ENCODE results near the gene CKAP4.
"Not testable (repeated sequence)": the region's sequence is repeated elsewhere in the genome, so short reads cannot be mapped to it uniquely, and the experiment has no call there.

The CKAP4 gene, protein sequence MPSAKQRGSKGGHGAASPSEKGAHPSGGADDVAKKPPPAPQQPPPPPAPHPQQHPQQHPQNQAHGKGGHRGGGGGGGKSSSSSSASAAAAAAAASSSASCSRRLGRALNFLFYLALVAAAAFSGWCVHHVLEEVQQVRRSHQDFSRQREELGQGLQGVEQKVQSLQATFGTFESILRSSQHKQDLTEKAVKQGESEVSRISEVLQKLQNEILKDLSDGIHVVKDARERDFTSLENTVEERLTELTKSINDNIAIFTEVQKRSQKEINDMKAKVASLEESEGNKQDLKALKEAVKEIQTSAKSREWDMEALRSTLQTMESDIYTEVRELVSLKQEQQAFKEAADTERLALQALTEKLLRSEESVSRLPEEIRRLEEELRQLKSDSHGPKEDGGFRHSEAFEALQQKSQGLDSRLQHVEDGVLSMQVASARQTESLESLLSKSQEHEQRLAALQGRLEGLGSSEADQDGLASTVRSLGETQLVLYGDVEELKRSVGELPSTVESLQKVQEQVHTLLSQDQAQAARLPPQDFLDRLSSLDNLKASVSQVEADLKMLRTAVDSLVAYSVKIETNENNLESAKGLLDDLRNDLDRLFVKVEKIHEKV

DNA sequence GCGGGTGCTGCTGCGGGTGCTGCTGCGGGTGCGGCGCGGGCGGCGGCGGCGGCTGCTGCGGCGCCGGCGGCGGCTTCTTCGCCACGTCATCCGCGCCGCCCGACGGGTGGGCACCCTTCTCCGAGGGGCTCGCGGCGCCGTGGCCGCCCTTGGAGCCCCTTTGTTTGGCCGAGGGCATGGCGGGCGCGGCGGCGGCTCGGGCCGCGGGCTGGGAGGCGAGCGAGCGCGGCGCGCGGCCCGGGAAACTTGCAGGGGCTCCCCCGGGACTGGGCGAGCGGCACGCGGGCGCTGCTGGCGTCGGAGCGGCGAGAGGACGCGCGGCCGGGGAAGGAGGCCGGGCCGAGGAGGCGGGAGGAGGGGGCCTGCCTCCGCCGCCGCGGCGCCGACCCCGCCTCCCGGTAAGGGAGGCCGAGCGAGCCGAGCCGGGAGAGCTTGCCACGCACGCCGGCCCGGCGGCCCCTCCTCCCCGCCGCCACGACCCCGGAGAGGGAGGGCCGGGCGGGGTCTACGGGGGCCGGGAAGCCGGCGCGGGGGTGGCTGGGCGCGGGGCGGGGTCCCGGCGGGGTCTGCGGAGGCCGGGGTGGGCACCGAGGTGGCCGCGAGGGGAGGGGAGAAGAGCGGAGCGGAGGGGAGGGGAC lies at the start of gene CKAP4:
TSS of gene CKAP4 (minus strand) at position 347 of the 638 bp plus-strand sequence. CDS start at position 178, 169 bp downstream.
- peak within 1 kb of the TSS; percentile 9 for H3K27ac Mint-ChIP-seq
- H3K9me3 Mint-ChIP-seq, result no peaks in the 10 kb centered on the region
- H3K27me3 Mint-ChIP-seq (ENCODE audit: low read depth), result peaks cover 18% of the 10 kb centered on the region
- peaks cover 4% of the 10 kb centered on the region for H3K4me1 Mint-ChIP-seq (ENCODE audit: low read depth)
- H3K36me3 Mint-ChIP-seq (ENCODE audit: low read depth), result no peaks in the 10 kb centered on the region
- peak within 1 kb of the TSS; percentile 64 for H3K4me3 Mint-ChIP-seq

DNA sequence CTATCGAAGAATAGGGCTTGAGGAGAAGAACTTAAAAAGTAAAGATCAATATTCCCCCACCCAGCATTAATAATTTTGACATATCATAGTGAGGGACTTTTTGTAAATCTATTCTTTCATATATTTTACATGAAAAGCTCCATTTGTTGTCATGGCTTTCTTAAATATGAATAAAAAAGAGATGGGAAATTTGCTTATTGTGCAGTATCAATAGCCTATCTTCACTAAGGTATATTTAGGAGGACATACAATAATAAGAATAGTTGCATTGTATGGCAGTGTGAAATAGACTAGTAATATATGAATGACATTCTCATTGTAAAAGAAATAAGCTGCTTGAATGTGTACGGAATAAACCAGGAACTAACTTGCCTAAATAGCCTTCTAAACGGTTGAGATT lies 49.3 kb upstream of the CKAP4 start:
- no peak overlapping the region for H3K27ac Mint-ChIP-seq
- no peak overlapping the region for H3K4me3 Mint-ChIP-seq
- peaks cover 17% of the 10 kb centered on the region for H3K4me1 Mint-ChIP-seq (ENCODE audit: low read depth)
- H3K9me3 Mint-ChIP-seq, result no peaks in the 10 kb centered on the region
- no peaks in the 10 kb centered on the region for H3K27me3 Mint-ChIP-seq (ENCODE audit: low read depth)
- no peaks in the 10 kb centered on the region for H3K36me3 Mint-ChIP-seq (ENCODE audit: low read depth)

DNA sequence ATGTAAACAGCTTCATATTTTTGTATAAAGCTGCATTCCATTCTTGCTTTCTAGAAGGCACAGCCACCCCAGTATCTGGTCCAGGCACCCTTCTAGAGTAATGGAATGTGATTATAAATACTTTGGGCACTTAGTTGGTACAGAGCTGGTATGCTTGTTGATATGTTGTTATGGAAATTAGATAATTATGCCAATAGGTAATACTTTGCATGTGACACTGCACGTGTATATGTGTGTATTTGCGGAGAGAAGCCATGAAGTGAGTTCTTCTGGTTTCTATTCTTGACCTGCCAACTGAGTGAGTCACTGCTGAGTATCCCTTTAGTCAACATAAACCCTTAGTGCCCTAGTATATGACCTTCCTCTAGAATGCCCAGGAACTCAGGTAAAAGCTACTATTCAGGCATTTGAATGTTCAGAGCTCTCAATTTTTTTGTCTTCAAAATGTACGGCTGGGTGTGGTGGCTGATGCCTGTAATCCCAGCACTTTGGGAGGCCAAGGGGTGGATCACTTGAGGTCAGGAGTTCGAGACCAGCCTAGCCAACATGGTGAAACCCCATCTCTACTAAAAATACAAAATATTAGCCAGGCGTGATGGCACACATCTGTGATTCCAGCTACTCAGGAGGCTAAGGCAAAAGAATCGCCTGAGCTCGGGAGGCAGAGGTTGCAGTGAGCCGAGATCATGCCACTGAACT lies 48.5 kb upstream of the CKAP4 start:
- Mint-ChIP-seq H3K36me3 (ENCODE audit: low read depth) (no peaks in the 10 kb centered on the region), H3K4me1 (ENCODE audit: low read depth) (peaks cover 11% of the 10 kb centered on the region), H3K27me3 (ENCODE audit: low read depth) (no peaks in the 10 kb centered on the region), H3K4me3 (no peak overlapping the region), H3K9me3 (no peaks in the 10 kb centered on the region), H3K27ac (no peak overlapping the region)

DNA sequence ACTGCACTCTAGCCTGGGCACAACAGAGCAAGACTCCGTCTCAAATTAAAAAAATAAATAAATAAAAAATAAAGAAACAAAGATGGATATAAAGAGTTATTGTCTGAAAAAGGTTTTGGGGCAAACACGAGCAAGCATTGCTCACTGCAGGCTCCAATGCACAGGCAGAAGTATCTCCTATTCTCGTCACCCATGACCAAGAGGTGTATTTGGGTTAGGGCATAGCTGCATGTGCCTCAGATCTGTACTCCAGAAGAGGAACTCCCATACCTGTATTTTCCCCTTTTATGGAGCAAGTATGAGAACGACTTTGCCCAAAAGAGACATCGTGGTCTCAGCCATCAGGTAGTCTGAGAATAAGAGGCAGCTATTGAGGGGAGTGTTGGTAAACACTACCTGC lies 44.5 kb upstream of the CKAP4 start:
- Mint-ChIP-seq H3K27ac (no peak overlapping the region), H3K9me3 (no peaks in the 10 kb centered on the region), H3K36me3 (ENCODE audit: low read depth) (no peaks in the 10 kb centered on the region), H3K4me3 (no peak overlapping the region), H3K4me1 (ENCODE audit: low read depth) (peaks cover 2% of the 10 kb centered on the region), H3K27me3 (ENCODE audit: low read depth) (no peaks in the 10 kb centered on the region)

DNA sequence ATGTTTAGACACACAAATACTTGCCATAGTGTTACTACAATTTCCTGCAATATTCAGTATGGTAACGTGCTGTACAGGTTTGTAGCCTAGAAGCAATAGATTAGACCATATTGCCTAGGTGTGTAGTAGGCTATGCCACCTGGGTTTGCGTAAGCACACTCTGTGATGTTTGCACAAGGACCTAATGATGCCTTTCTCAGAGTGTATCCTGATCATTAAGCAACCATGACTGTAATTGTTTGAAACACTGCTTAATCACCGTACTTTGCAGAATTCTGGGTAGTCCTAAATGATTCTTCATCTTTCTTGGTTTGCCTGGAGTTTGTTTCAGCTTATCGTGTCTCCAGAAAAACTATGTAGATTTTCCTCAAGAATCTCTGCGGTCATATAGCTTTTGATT lies 43.5 kb upstream of the CKAP4 start:
- no peak overlapping the region for H3K4me3 Mint-ChIP-seq
- no peaks in the 10 kb centered on the region for H3K27me3 Mint-ChIP-seq (ENCODE audit: low read depth)
- H3K9me3 Mint-ChIP-seq, result no peaks in the 10 kb centered on the region

DNA sequence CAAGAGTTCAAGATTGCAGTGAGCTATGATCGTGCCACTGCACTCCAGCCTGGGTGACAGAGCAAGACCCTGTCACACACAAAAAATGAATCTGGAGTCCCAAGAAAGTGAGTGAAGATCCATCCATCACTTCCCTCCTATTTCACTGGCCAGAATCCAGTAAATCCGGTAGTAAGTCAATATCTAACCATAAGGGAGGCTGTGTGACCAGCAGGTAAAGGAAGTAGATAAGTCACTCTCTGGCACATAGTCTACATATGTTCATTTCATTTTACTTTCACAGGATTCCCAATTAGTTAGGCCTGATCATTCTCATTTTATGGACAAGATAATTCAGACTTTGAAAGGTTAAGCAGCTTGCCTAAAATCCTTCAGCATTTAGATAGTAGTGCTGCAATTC lies 42.8 kb upstream of the CKAP4 start:
- H3K27me3 Mint-ChIP-seq (ENCODE audit: low read depth), result no peaks in the 10 kb centered on the region
- no peak overlapping the region for H3K27ac Mint-ChIP-seq
- H3K4me1 Mint-ChIP-seq (ENCODE audit: low read depth), result peaks cover 2% of the 10 kb centered on the region
- no peak overlapping the region for H3K4me3 Mint-ChIP-seq
- H3K9me3 Mint-ChIP-seq, result no peaks in the 10 kb centered on the region
- no peaks in the 10 kb centered on the region for H3K36me3 Mint-ChIP-seq (ENCODE audit: low read depth)

More for the DNA sequence above, 43.5 kb upstream of the CKAP4 start:
- Mint-ChIP-seq H3K27ac (no peak overlapping the region), H3K36me3 (ENCODE audit: low read depth) (no peaks in the 10 kb centered on the region), H3K4me1 (ENCODE audit: low read depth) (peaks cover 2% of the 10 kb centered on the region)

DNA sequence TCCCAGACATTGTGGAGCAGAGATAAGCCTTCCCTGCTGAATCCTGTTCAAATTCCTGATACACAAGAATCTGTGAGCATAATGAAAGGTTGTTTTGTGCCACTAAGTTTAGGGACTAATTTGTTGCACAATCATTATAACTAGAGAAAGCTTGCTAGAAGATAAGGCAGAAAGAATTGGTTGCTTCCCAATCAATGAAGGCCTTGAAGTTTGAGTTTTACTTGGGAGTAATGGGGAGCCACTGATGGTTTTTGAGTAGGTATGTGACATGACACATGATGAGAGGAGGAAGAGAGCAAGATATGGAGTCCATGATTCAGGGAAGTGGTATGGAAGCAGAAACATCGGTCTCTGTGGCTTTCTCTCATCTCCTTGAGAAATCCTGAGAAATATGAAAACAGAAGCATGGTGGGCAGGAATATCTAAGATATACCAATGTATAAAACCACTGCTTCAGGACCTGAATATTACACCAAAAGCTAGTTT lies 41.4 kb upstream of the CKAP4 start:
- no peak overlapping the region for H3K4me3 Mint-ChIP-seq
- no peak overlapping the region for H3K27ac Mint-ChIP-seq
- peaks cover 8% of the 10 kb centered on the region for H3K4me1 Mint-ChIP-seq (ENCODE audit: low read depth)
- H3K9me3 Mint-ChIP-seq, result no peaks in the 10 kb centered on the region
- H3K36me3 Mint-ChIP-seq (ENCODE audit: low read depth), result no peaks in the 10 kb centered on the region
- H3K27me3 Mint-ChIP-seq (ENCODE audit: low read depth), result peaks cover 11% of the 10 kb centered on the region

DNA sequence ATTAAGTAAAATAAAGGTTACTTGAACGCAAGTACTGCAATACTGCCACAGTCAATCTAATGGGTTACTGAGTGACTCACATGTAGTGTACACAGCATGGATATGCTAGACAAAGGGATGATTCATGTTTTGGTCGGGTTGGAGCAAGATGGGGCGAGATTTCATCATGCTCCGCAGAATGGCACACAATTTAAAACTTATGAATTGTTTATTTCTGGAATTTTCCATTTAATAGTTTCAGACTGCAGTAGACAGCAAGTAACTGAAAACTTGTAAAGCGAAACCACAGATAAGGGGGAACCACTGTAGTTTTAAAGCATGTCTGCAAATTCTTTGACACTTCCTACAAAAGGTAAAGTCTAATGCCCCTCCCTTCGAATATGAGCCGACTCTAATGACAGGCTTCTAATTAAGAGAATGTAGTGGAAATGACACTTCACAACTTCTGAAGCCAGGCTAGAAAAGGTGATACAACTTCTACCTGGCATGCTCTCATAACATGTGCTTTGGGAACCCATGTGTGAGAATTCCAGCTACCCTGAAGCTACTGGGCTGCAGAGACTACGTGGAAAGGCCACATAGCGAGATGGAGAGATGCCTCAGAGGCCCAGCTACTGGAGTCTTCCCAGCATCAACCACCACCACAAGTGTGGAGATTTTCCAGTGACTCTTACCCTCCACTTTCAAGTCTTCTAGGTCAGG lies 40.8 kb upstream of the CKAP4 start:
- Mint-ChIP-seq H3K4me3 (no peak overlapping the region), H3K9me3 (no peaks in the 10 kb centered on the region), H3K27me3 (ENCODE audit: low read depth) (peaks cover 15% of the 10 kb centered on the region), H3K4me1 (ENCODE audit: low read depth) (peaks cover 8% of the 10 kb centered on the region), H3K27ac (no peak overlapping the region), H3K36me3 (ENCODE audit: low read depth) (no peaks in the 10 kb centered on the region)

DNA sequence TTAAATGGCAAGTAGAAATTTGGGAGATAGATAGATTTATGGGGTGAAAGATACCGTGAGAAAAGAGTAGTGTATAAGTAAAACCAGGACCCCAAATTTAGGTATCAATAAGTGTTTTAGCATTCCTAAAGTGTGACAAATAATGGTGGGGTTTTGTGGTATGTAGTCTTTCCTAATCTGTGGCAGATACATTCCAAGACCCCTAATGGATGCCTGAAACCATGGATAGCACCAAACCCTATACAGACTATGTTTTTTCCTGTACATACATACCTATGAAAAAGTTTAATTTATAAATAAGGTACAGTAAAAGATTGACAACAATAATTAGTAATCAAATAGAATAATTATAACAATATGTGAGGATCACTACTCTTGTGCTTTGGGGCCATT lies 40.3 kb upstream of the CKAP4 start:
- Mint-ChIP-seq H3K9me3 (no peaks in the 10 kb centered on the region), H3K36me3 (ENCODE audit: low read depth) (no peaks in the 10 kb centered on the region), H3K4me1 (ENCODE audit: low read depth) (peaks cover 8% of the 10 kb centered on the region), H3K27me3 (ENCODE audit: low read depth) (peaks cover 16% of the 10 kb centered on the region), H3K4me3 (no peak overlapping the region), H3K27ac (no peak overlapping the region)

DNA sequence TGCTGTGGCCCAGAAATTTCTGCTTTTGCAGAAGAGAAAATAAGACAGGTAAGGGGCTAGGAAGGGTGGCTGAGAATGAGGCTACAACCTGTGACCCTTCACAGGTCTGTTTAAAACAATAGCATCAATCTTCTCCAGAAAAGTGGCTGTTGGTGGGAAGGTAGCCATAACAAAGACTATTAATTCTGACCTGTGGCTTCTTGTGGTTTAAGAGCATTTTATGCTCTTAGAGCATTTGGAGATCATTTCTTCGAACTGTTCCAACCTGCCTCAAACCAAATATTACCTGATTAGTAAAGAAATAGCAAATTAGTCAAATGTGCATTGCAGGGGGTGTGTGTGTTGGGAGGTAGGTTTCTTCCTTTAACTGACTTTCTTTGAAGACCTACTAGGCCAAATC lies 39.5 kb upstream of the CKAP4 start:
- peaks cover 20% of the 10 kb centered on the region for H3K27me3 Mint-ChIP-seq (ENCODE audit: low read depth)
- peaks cover 8% of the 10 kb centered on the region for H3K4me1 Mint-ChIP-seq (ENCODE audit: low read depth)
- peaks cover under 1% of the 10 kb centered on the region for H3K36me3 Mint-ChIP-seq (ENCODE audit: low read depth)
- H3K9me3 Mint-ChIP-seq, result peaks cover 1% of the 10 kb centered on the region
- no peak overlapping the region for H3K27ac Mint-ChIP-seq
- no peak overlapping the region for H3K4me3 Mint-ChIP-seq

DNA sequence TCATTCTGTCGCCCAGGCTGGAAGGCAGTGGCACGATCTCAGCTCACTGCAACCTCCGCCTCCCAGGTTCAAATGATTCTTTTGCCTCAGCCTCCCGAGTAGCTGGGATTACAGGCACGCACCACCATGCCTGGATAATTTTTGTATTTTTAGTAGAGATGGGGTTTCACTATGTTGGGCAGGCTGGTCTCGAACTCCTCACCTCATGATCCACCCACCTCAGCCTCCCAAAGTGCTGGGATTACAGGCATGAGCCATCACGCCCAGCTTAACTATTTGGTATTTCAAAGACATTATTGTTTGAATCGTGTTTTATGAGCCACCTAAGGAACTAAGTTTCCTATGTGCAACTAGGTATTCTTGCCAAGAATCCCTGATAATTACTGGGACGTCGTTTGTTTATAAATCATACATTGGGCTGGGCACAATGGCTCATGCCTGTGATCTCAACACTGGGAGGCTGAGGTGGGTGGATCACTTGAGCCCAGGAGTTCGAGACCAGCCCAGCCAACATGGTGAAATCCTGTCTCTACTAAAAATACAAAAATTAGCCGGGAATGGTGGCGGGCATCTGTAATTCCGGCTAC lies 38.8 kb upstream of the CKAP4 start:
- H3K9me3 Mint-ChIP-seq; H3K4me3 Mint-ChIP-seq; H3K36me3 Mint-ChIP-seq (ENCODE audit: low read depth); H3K27ac Mint-ChIP-seq: not testable (repeated sequence)
- Mint-ChIP-seq H3K27me3 (ENCODE audit: low read depth) (peaks cover 23% of the 10 kb centered on the region), H3K4me1 (ENCODE audit: low read depth) (peaks cover 10% of the 10 kb centered on the region)

DNA sequence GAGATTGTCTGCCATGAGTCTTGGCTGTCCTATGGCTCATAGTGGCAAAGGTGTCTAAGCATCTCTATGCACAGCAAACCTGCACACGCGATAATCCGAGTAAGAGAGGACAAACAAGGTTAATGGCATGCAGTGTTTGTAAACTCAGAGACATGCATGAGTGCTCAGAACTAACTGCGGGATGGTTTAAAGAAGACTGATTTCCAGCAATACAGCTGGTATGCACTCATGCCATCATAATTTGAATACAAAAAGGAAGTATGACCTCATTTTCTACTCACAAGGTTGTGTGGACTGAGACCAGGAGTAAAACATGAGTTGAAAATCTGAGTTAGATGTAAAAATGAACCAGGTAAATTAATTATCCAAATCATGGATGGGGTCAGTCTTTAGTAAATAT lies 38.2 kb upstream of the CKAP4 start:
- H3K27ac Mint-ChIP-seq, result no peak overlapping the region
- H3K36me3 Mint-ChIP-seq (ENCODE audit: low read depth), result peaks cover 2% of the 10 kb centered on the region
- H3K27me3 Mint-ChIP-seq (ENCODE audit: low read depth), result peaks cover 23% of the 10 kb centered on the region

DNA sequence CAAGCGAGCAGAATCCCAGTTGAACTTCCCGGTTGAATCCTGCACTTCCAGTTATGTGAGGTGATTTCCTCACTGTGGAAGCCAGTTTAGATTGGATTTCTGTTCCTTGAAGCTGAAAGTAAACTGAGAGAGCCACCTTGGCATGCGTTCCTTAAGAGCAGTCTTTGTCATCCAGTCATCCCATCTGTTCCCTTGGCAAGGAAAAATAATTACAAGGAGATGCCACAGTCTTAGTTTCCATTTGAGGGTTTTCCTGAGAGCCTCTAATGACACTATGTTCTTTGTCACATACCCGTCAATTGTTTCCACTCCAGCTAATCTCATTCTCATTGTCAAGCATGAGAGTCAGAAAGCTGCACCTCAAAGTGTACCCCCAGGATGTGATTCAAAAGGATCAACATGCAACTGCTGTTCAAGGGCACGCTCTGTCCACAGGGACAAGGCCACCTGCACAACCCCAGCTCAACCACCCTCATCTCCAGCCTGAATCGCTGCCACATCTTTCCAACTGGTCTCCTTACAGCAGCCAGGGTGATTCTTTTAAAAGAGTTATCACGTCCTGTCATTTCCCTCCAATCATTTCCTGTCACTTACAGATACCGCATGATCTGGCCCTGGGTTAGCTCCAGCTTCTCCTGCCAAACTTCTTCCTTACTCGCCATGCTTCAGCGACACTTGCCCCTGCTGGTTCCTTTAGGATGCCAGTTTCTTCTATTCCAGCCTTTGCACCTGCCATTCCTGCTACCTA lies 36.7 kb upstream of the CKAP4 start:
- Mint-ChIP-seq H3K36me3 (ENCODE audit: low read depth) (peaks cover 2% of the 10 kb centered on the region), H3K27me3 (ENCODE audit: low read depth) (peaks cover 28% of the 10 kb centered on the region), H3K27ac (no peak overlapping the region), H3K9me3 (peaks cover 4% of the 10 kb centered on the region), H3K4me1 (ENCODE audit: low read depth) (peaks cover 10% of the 10 kb centered on the region), H3K4me3 (no peak overlapping the region)

More for the DNA sequence above, 38.2 kb upstream of the CKAP4 start:
- H3K4me1 Mint-ChIP-seq (ENCODE audit: low read depth), result peaks cover 10% of the 10 kb centered on the region
- H3K9me3 Mint-ChIP-seq, result peaks cover 4% of the 10 kb centered on the region
- no peak overlapping the region for H3K4me3 Mint-ChIP-seq
